ENCODE results near the gene TRRAP.

Gene TRRAP

DNA sequence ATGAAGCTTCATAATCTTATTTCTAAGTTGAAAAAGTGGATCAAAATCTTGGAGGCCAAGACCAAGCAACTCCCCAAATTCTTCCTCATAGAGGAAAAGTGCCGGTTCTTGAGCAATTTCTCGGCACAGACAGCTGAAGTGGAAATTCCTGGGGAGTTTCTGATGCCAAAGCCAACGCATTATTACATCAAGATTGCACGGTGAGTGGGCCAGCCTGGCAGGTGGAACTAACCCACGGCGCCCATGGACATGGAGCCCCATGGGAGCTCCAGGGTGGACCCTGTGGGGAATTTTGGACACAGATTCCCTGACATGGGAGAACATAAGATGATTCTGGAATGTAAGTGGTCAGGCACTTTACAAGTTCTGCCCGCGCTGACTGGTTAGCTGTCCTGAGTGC is 125.9 kb downstream of the TRRAP start:
- ATAC-seq (replicated peaks) = no peak
- peaks cover 0 to 3% of the 10 kb centered on the region in 2 donors for H3K4me1 Mint-ChIP-seq (ENCODE audit: low read depth in 2 of 2)
- no peaks in the 10 kb centered on the region for H3K27me3 Mint-ChIP-seq
- no peak for DNase-seq
- H3K27ac Mint-ChIP-seq = no peak overlapping the region
- peaks cover 67% of the 10 kb centered on the region for H3K36me3 Mint-ChIP-seq (ENCODE audit: insufficient read depth)
- no peak overlapping the region for H3K4me3 Mint-ChIP-seq
- no peaks in the 10 kb centered on the region for H3K9me3 Mint-ChIP-seq

GRCh38 chr7:99004781-99005500 is 126.6 kb downstream of the TRRAP start:
- peaks cover 74% of the 10 kb centered on the region for H3K36me3 Mint-ChIP-seq (ENCODE audit: insufficient read depth)
- H3K27me3 Mint-ChIP-seq = no peaks in the 10 kb centered on the region
- DNase-seq (no peak), ATAC-seq (replicated peaks) (no peak)
- no peak overlapping the region for H3K4me3 Mint-ChIP-seq
- H3K4me1 Mint-ChIP-seq (ENCODE audit: low read depth in 2 of 2) = peaks cover 0 to 3% of the 10 kb centered on the region in 2 donors
- no peaks in the 10 kb centered on the region for H3K9me3 Mint-ChIP-seq
- H3K27ac Mint-ChIP-seq = peak overlapping the region in 1 of 2 donors; percentile 52

- ATAC-seq (replicated peaks) (no peak), DNase-seq (no peak)
- no peaks in the 10 kb centered on the region for H3K27me3 Mint-ChIP-seq
- H3K4me3 Mint-ChIP-seq = no peak overlapping the region
- H3K36me3 Mint-ChIP-seq (ENCODE audit: insufficient read depth) = peaks cover 77% of the 10 kb centered on the region
- peak overlapping the region in 1 of 2 donors; percentile 17 for H3K27ac Mint-ChIP-seq
- peaks cover 2 to 3% of the 10 kb centered on the region in 2 donors for H3K4me1 Mint-ChIP-seq (ENCODE audit: low read depth in 2 of 2)
- no peaks in the 10 kb centered on the region for H3K9me3 Mint-ChIP-seq
Observed at GRCh38 chr7:99005776-99006175, 127.4 kb downstream of the TRRAP start.

DNA sequence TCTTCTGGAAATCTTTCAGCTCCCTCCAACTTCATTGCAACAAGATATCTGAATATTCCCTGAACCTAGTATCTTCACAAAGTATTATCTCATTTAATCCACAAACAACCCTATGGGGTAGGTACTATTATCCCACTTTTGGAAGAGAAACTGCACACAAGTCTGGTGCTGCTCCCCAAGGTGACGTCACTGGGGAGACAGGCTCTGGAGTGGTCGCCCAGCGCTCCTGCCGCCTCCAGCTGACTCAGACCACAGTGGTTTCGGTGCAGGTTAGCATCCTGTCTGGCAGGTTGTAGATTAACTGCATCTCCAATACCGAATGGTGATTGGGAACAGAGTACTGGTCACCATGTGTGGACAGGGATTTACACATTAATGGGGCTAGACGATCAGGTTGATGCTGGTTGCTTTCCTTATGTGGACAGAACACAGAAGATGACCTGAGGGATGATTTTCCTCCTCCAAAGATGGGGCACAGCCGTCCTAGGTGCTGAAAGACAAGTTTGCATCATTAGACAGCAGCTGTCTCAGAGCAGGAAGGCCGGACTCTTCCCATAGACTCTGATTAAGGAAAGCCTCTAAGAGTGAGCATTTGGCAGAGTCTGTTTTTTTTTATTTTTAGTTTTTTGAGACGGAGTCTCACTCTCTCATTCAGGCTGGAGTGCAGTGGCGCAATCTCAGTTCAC is 128.6 kb downstream of the TRRAP start:
- Mint-ChIP-seq H3K27me3 (no peaks in the 10 kb centered on the region), H3K4me3 (no peak overlapping the region), H3K36me3 (ENCODE audit: insufficient read depth) (peaks cover 77% of the 10 kb centered on the region), H3K4me1 (ENCODE audit: low read depth in 2 of 2) (peaks cover 0 to 2% of the 10 kb centered on the region in 2 donors), H3K27ac (no peak overlapping the region), H3K9me3 (no peaks in the 10 kb centered on the region)
- DNase-seq (no peak), ATAC-seq (replicated peaks) (no peak)

DNA sequence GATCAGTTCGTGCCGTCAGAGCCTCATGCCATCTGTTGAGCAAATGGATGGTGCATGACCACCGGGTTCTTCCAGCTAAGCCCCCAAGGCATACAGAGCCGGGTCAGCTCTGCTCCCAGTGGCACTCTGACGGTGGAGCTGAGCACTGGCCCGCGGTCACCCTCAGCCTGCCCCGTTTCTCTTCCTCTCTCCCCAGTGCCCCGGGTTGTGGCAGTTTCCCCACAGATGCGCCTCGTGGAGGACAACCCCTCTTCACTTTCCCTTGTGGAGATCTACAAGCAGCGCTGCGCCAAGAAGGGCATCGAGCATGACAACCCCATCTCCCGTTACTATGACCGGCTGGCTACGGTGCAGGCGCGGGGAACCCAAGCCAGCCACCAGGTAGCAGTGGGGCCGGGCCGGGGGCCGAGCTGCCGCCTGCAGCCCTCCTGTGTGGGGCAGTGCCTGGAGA is 129.9 kb downstream of the TRRAP start:
- H3K4me1 Mint-ChIP-seq (ENCODE audit: low read depth in 2 of 2) = peaks cover 0 to 2% of the 10 kb centered on the region in 2 donors
- ATAC-seq (replicated peaks) = no peak

DNA sequence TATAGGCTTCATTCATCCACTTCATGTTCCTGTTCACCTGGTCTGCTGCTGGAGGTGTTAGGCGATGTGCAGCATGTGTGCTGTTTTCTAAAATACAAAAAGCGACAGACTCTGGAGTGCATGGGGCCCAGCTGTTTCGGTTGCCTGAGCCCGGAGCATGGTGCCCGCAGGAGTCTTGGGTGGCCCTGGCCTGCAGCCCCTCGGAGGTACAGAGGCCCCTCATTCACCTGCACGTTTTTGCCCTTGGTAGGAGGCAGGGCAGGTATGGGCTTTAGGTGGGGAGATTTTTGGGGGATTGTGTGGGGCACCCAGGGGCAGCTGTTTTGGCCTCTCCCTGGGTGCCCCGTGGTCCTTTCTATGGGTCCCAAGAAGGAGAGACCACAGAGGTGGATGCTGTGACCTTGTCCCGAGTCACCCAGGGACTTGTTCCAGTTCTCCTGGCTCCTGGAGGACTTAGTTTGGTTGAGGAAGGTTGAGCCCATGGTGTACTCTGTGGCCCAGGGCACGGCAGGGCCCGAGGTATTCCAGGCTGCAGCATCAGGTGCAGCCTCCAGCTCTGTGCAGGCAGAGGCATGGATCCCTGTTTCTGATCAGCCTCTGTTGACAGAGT is 130.7 kb downstream of the TRRAP start:
- Mint-ChIP-seq H3K27ac (peak overlapping the region in 1 of 2 donors; percentile 38), H3K9me3 (no peaks in the 10 kb centered on the region), H3K4me3 (no peak overlapping the region), H3K4me1 (ENCODE audit: low read depth in 2 of 2) (peaks cover 0 to 2% of the 10 kb centered on the region in 2 donors), H3K27me3 (no peaks in the 10 kb centered on the region), H3K36me3 (ENCODE audit: insufficient read depth) (peaks cover 82% of the 10 kb centered on the region)
- DNase-seq (no peak), ATAC-seq (replicated peaks) (no peak)

More for the DNA sequence above, 129.9 kb downstream of the TRRAP start:
- H3K4me3 Mint-ChIP-seq = no peak overlapping the region
- no peak for DNase-seq
- no peaks in the 10 kb centered on the region for H3K9me3 Mint-ChIP-seq
- H3K27ac Mint-ChIP-seq = no peak overlapping the region
- no peaks in the 10 kb centered on the region for H3K27me3 Mint-ChIP-seq
- peaks cover 80% of the 10 kb centered on the region for H3K36me3 Mint-ChIP-seq (ENCODE audit: insufficient read depth)

- ATAC-seq (replicated peaks) = no peak
Observed at GRCh38 chr7:99010281-99010680, 131.9 kb downstream of the TRRAP start.

DNA sequence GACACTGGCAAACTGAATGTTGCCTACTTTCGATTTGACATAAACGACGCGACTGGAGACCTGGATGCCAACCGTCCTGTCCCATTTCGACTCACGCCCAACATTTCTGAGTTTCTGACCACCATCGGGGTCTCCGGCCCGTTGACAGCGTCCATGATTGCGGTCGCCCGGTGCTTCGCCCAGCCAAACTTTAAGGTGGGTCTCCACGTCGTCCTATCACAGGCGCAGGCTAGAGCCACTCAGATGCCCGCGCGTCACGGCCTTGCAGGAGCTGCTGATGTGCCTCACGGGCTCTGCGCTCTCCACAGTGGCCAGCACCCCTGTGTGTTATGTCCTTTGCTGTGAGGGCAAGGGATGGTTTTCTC is 133.0 kb downstream of the TRRAP start:
- ATAC-seq (replicated peaks) (no peak), DNase-seq (no peak)
- no peak overlapping the region for H3K27ac Mint-ChIP-seq
- H3K27me3 Mint-ChIP-seq = no peaks in the 10 kb centered on the region
- H3K36me3 Mint-ChIP-seq (ENCODE audit: insufficient read depth) = peaks cover 78% of the 10 kb centered on the region
- peaks cover 0 to 2% of the 10 kb centered on the region in 2 donors for H3K4me1 Mint-ChIP-seq (ENCODE audit: low read depth in 2 of 2)
- no peaks in the 10 kb centered on the region for H3K9me3 Mint-ChIP-seq
- no peak overlapping the region for H3K4me3 Mint-ChIP-seq

More at GRCh38 chr7:99010281-99010680, 131.9 kb downstream of the TRRAP start:
- no peaks in the 10 kb centered on the region for H3K9me3 Mint-ChIP-seq
- no peak overlapping the region for H3K4me3 Mint-ChIP-seq
- peaks cover 80% of the 10 kb centered on the region for H3K36me3 Mint-ChIP-seq (ENCODE audit: insufficient read depth)
- DNase-seq = no peak
- H3K27me3 Mint-ChIP-seq = no peaks in the 10 kb centered on the region
- H3K27ac Mint-ChIP-seq = no peak overlapping the region
- peaks cover 0 to 2% of the 10 kb centered on the region in 2 donors for H3K4me1 Mint-ChIP-seq (ENCODE audit: low read depth in 2 of 2)

GRCh38 chr7:99011706-99012404 is 133.5 kb downstream of the TRRAP start:
- H3K4me3 Mint-ChIP-seq = no peak overlapping the region
- no peak for DNase-seq
- H3K36me3 Mint-ChIP-seq (ENCODE audit: insufficient read depth) = peaks cover 79% of the 10 kb centered on the region
- no peaks in the 10 kb centered on the region for H3K9me3 Mint-ChIP-seq
- peaks cover 0 to 2% of the 10 kb centered on the region in 2 donors for H3K4me1 Mint-ChIP-seq (ENCODE audit: low read depth in 2 of 2)
- no peaks in the 10 kb centered on the region for H3K27me3 Mint-ChIP-seq
- H3K27ac Mint-ChIP-seq = peak overlapping the region in 1 of 2 donors; percentile 54
- ATAC-seq (replicated peaks) = no peak

GRCh38 chr7:99012722-99013121 is 134.4 kb downstream of the TRRAP start:
- Mint-ChIP-seq H3K27me3 (no peaks in the 10 kb centered on the region), H3K4me3 (no peak overlapping the region), H3K36me3 (ENCODE audit: insufficient read depth) (peaks cover 81% of the 10 kb centered on the region), H3K9me3 (no peaks in the 10 kb centered on the region), H3K27ac (no peak overlapping the region), H3K4me1 (ENCODE audit: low read depth in 2 of 2) (peaks cover 0 to 2% of the 10 kb centered on the region in 2 donors)
- DNase-seq (no peak), ATAC-seq (replicated peaks) (no peak)

DNA sequence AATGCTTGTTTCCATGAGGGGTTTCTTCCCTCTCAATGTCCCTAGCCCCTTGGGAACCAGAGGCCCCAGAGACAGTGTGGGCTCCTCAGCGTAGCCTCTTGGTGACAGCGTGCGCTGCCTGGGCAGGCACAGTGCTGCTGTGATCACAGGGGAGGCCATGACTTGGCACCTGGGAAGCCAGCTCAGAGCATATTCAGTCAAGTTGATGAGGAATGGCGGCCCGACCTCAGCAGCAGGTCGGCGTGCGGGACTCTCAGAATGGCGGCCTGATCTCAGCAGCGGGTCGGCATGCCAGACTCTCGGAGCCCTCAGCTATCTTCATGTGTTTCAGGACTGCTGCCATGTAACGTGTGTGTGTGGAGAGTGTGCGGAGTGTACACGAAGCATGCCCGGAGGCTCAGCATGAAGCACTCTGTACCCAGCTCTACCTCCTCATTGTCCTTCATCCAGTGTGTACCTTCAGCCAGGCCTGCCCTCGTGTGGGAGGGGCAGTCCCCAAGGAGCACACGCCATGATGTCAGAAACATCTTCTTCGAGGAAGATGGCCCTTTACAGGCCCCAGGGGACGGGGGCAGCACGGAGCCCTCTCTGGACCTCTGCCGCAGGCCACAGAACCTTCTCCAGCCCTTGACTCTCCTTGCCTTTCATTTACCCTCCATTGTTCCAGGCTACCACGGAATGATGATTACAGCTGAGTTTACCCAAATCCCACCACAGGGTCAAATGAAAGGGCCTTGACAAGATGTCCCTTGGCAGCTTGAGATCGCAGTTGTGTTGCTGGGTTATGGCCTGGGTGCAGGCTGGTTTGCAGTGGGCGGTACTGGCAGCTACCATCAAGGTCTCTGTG is 135.2 kb downstream of the TRRAP start:
- DNase-seq (no peak), ATAC-seq (replicated peaks) (no peak)
- H3K4me3 Mint-ChIP-seq = no peak overlapping the region
- peaks cover 73% of the 10 kb centered on the region for H3K36me3 Mint-ChIP-seq (ENCODE audit: insufficient read depth)
- H3K4me1 Mint-ChIP-seq (ENCODE audit: low read depth in 2 of 2) = peaks cover 0 to 2% of the 10 kb centered on the region in 2 donors
- no peaks in the 10 kb centered on the region for H3K9me3 Mint-ChIP-seq
- H3K27me3 Mint-ChIP-seq = no peaks in the 10 kb centered on the region
- H3K27ac Mint-ChIP-seq = no peak overlapping the region

GRCh38 chr7:99014113-99014985 is 136.0 kb downstream of the TRRAP start:
- H3K27me3 Mint-ChIP-seq = no peaks in the 10 kb centered on the region
- ATAC-seq (replicated peaks) (no peak), DNase-seq (no peak)
- H3K36me3 Mint-ChIP-seq (ENCODE audit: insufficient read depth) = peaks cover 70% of the 10 kb centered on the region
- peak overlapping the region; percentile 35 to 78 for H3K27ac Mint-ChIP-seq
- H3K4me3 Mint-ChIP-seq = no peak overlapping the region
- H3K9me3 Mint-ChIP-seq = no peaks in the 10 kb centered on the region
- peaks cover 0 to 2% of the 10 kb centered on the region in 2 donors for H3K4me1 Mint-ChIP-seq (ENCODE audit: low read depth in 2 of 2)

Data from effector memory CD8-positive, alpha-beta T cell (primary cell).